Measurements from ENCODE around the gene NFATC3.

Gene NFATC3

GRCh38 chr16:68216240-68216639, 131.1 kb downstream of the NFATC3 start:
- DNase-seq, result no peak
- H3K27me3 ChIP-seq, result no peaks in the 10 kb centered on the region
- H3K4me3 ChIP-seq (ENCODE audit: low read depth, low read length), result no peak overlapping the region
- H3K4me1 ChIP-seq, result no peaks in the 10 kb centered on the region
- no peaks in the 10 kb centered on the region for H3K36me3 ChIP-seq
- no peak for TF ChIP-seq CTCF (IDR thresholded peaks at IDR 0.05; ENCODE audit: low read depth, low read length)
- no peaks in the 10 kb centered on the region for H3K9me3 ChIP-seq

GRCh38 chr16:68217506-68217905, 132.3 kb downstream of the NFATC3 start:
- no peaks in the 10 kb centered on the region for H3K36me3 ChIP-seq
- peaks cover 2% of the 10 kb centered on the region; the same call in 1 of the 2 replicates for H3K4me1 ChIP-seq
- no peak for DNase-seq
- H3K9me3 ChIP-seq, result no peaks in the 10 kb centered on the region
- no peaks in the 10 kb centered on the region for H3K27me3 ChIP-seq
- TF ChIP-seq CTCF (IDR thresholded peaks at IDR 0.05; ENCODE audit: low read depth, low read length), result no peak
- H3K4me3 ChIP-seq (ENCODE audit: low read depth, low read length), result no peak overlapping the region

- H3K36me3 ChIP-seq, result no peaks in the 10 kb centered on the region
- H3K9me3 ChIP-seq, result no peaks in the 10 kb centered on the region
- no peaks in the 10 kb centered on the region for H3K27me3 ChIP-seq
- H3K4me3 ChIP-seq (ENCODE audit: low read depth, low read length), result no peak overlapping the region
- no peak for TF ChIP-seq CTCF (IDR thresholded peaks at IDR 0.05; ENCODE audit: low read depth, low read length)
- H3K4me1 ChIP-seq, result peaks cover 5% of the 10 kb centered on the region; the same call in 1 of the 2 replicates
- DNase-seq, result no peak
Measured at GRCh38 chr16:68219725-68220351, 134.7 kb downstream of the NFATC3 start.

- no peak for DNase-seq
- no peak for TF ChIP-seq CTCF (IDR thresholded peaks at IDR 0.05; ENCODE audit: low read depth, low read length)
- H3K4me3 ChIP-seq (ENCODE audit: low read depth, low read length), result no peak overlapping the region
- peaks cover 12% of the 10 kb centered on the region for H3K4me1 ChIP-seq
- H3K27me3 ChIP-seq, result no peaks in the 10 kb centered on the region
- no peaks in the 10 kb centered on the region for H3K9me3 ChIP-seq
- H3K36me3 ChIP-seq, result peaks cover 3% of the 10 kb centered on the region; the same call in 1 of the 2 replicates
Measured at GRCh38 chr16:68223072-68223471, 137.9 kb downstream of the NFATC3 start.

GRCh38 chr16:68226116-68226515, 140.9 kb downstream of the NFATC3 start:
- Histone ChIP-seq H3K36me3 (peaks cover 3% of the 10 kb centered on the region; the same call in 1 of the 2 replicates), H3K27me3 (no peaks in the 10 kb centered on the region), H3K4me3 (ENCODE audit: low read depth, low read length) (no peak overlapping the region), H3K4me1 (peaks cover 12% of the 10 kb centered on the region), H3K9me3 (no peaks in the 10 kb centered on the region)
- no peak for DNase-seq
- no peak for TF ChIP-seq CTCF (IDR thresholded peaks at IDR 0.05; ENCODE audit: low read depth, low read length)

- no peak for DNase-seq
- Histone ChIP-seq H3K9me3 (no peaks in the 10 kb centered on the region), H3K4me1 (peaks cover 12% of the 10 kb centered on the region), H3K27me3 (no peaks in the 10 kb centered on the region), H3K4me3 (ENCODE audit: low read depth, low read length) (no peak overlapping the region), H3K36me3 (peaks cover 3% of the 10 kb centered on the region; the same call in 1 of the 2 replicates)
- no peak for TF ChIP-seq CTCF (IDR thresholded peaks at IDR 0.05; ENCODE audit: low read depth, low read length)
Measured at GRCh38 chr16:68227183-68227793, 142.1 kb downstream of the NFATC3 start.
